ENCODE data around the gene FRS3. TPM values are rescaled to one million over a fixed set of nuclear protein-coding genes. Genes with fewer than 3 reads are reported as not detected.
"Not testable (repeated sequence)": the region's sequence is repeated elsewhere in the genome, so short reads cannot be mapped to it uniquely, and the experiment has no call there.

Gene FRS3
- total RNA-seq = 1.2 TPM in 2 replicates

GRCh38 chr6:41779788-41780550 lies at the start of gene FRS3:
TSS of gene FRS3 (minus strand) at chr6:41779900. CDS start at chr6:41776987, 2,913 bp downstream.
- DNase-seq (ENCODE audit: low read depth, low spot score) = peak; percentile 77

- DNase-seq (ENCODE audit: low read depth, low spot score) = no peak
These were observed 46.8 kb upstream of the FRS3 start for GRCh38 chr6:41826343-41827022.

- DNase-seq (ENCODE audit: low read depth, low spot score) = peak; percentile 77
These were observed 45.2 kb upstream of the FRS3 start for GRCh38 chr6:41824571-41825569.

GRCh38 chr6:41823178-41823577 lies 43.5 kb upstream of the FRS3 start:
- no peak for DNase-seq (ENCODE audit: low read depth, low spot score)

GRCh38 chr6:41822021-41822420 lies 42.3 kb upstream of the FRS3 start:
- DNase-seq (ENCODE audit: low read depth, low spot score) = no peak

- no peak for DNase-seq (ENCODE audit: low read depth, low spot score)
These were observed 41.6 kb upstream of the FRS3 start for GRCh38 chr6:41821266-41821665.

GRCh38 chr6:41818271-41819054 lies 38.8 kb upstream of the FRS3 start:
- peak; percentile 3 for DNase-seq (ENCODE audit: low read depth, low spot score)

GRCh38 chr6:41815587-41815986 lies 35.9 kb upstream of the FRS3 start:
- no peak for DNase-seq (ENCODE audit: low read depth, low spot score)

GRCh38 chr6:41814629-41815028 lies 34.9 kb upstream of the FRS3 start:
- no peak for DNase-seq (ENCODE audit: low read depth, low spot score)

GRCh38 chr6:41813956-41814355 lies 34.3 kb upstream of the FRS3 start:
- no peak for DNase-seq (ENCODE audit: low read depth, low spot score)

- DNase-seq (ENCODE audit: low read depth, low spot score) = no peak
These were observed 33.8 kb upstream of the FRS3 start for GRCh38 chr6:41813469-41813868.

GRCh38 chr6:41811946-41812345 lies 32.2 kb upstream of the FRS3 start:
- DNase-seq (ENCODE audit: low read depth, low spot score) = not testable (repeated sequence)

- no peak for DNase-seq (ENCODE audit: low read depth, low spot score)
These were observed 31.4 kb upstream of the FRS3 start for GRCh38 chr6:41811095-41811494.

GRCh38 chr6:41805830-41806774 lies 26.4 kb upstream of the FRS3 start:
- no peak for DNase-seq (ENCODE audit: low read depth, low spot score)

- DNase-seq (ENCODE audit: low read depth, low spot score) = no peak
These were observed 21.7 kb upstream of the FRS3 start for GRCh38 chr6:41801380-41801779.

- DNase-seq (ENCODE audit: low read depth, low spot score) = no peak
These were observed 19.8 kb upstream of the FRS3 start for GRCh38 chr6:41799559-41799911.

- no peak for DNase-seq (ENCODE audit: low read depth, low spot score)
These were observed 19.3 kb upstream of the FRS3 start for GRCh38 chr6:41798901-41799558.

GRCh38 chr6:41796474-41796873 lies 16.8 kb upstream of the FRS3 start:
- DNase-seq (ENCODE audit: low read depth, low spot score) = no peak

GRCh38 chr6:41791984-41792383 lies 12.3 kb upstream of the FRS3 start:
- no peak for DNase-seq (ENCODE audit: low read depth, low spot score)

Data from pulmonary artery endothelial cell (primary cell).